GM19438 (cell line): ENCODE results near the gene ADH1A.
"Not testable (repeated sequence)": the region's sequence is repeated elsewhere in the genome, so short reads cannot be mapped to it uniquely, and the experiment has no call there.

Source experiments
- ATAC-seq: cut with Tn5 transposase; IDR thresholded peaks from one replicate; pipeline ENCODE4 v1.9.1; 2021; ENCODE audit warnings: low read depth; ENCODE audit not compliant: unreplicated experiment

The ADH1A gene

DNA sequence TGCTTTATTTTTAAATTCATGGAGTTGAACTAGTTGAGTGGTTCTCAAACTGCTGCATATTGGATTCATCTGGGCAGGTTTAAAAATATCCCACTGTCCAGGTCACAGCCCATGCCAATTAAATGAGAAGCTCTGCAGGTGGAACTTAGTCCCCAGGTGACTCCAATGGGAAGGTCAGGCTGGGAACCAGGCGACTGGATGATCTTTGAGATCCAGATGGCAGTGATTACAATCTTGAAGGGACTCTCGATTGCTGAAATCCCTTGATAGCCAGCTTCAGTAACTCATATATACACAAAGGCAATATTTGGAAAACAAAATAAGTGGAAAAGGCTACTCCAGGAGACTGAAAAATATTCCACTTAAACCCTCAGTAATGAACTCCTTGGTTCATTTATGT, 8.1 kb downstream of the ADH1A start:
- no peak for ATAC-seq

DNA sequence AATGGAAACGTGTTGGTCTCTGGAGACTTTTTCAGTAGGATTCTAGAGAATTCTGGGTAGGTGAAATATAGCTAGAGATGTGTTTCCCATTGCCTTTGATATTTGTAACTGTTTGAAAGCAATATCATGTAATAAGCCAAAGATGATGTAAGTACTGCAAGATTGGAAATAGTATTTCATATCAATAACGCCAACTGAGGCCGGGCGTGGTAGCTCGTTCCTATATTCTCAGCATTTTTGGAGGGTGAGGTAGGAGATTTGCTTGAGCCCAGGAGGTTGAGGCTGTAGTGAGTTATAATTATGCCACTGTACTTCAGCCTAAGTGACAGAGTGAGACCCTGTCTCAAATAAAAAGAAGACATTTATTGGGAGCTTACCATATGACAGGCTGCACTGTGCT, 9.5 kb downstream of the ADH1A start:
- ATAC-seq = no peak

DNA sequence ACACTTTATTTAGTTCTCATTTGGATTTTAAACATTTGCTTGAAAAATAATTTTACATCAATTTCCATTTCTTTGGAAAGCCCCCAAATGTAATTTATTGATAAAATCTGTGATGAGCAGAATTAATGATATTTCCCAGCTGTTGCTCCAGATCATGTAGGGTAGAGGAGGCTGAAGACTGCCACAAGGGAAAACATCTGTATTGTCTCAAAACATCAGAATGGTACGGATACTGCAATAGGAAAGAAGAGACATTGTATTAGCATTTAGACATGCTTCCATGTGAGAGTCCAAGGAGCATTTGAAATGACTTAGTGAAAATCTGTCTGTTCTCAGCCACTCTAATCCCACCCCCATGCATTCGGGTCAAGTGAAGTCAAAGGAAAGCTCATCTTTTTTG, 14.4 kb downstream of the ADH1A start:
- no peak for ATAC-seq

DNA sequence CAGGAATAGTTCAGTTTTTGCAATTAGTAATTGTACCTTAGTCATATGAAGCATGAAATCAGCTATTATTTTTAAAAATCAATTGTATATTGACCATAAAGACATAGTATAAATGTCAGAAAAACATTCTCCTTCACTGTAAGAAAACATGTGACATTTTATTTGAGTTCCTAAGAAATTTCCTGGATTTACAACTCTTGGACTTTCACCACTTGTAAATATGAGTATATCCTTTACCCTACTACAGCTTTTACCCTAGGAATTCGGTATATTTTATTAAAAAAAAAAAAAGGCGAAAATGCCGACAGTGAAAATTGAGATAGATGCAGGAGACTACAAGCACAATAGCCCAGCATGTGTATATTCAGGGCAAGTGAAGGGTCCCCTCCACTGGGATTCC, 14.9 kb downstream of the ADH1A start:
- ATAC-seq = no peak

DNA sequence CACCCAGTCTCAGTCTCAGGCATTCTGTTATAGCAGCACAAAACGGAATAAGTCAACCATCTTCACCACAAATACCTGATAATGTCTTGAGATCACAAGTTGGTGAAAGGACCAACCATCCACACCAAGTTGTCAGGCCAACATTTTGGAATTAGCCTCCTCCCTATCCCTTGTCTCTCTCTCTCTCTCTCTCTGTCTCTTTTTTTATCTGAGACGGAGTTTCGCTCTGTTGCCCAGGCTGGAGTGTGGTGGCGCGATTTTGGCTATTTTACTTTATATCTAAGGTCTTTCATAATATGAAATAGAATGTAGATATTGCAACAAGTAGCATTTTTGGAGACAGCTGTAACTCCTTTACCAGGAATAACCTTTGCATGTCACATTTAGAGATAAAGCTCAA, 15.7 kb downstream of the ADH1A start:
- ATAC-seq = no peak

DNA sequence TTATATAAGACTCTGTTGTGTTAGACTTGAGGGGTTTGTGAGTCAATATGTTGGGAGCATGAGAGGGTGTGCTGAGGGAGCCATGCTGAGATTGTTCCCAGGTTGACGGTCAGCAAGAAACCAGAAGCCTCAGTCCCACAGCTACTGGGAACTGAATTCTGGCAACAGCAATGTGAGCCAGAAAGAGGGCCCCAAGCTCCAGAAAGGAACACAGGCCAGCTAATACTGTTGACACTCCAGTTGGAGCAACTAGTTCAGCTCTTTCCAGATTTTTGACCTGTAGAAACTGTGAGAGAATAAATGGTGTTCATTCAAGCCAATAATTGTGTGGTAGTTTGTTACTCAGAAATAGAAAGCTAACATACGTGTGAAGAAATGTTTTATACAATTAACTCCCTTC, 17.1 kb downstream of the ADH1A start:
- no peak for ATAC-seq

DNA sequence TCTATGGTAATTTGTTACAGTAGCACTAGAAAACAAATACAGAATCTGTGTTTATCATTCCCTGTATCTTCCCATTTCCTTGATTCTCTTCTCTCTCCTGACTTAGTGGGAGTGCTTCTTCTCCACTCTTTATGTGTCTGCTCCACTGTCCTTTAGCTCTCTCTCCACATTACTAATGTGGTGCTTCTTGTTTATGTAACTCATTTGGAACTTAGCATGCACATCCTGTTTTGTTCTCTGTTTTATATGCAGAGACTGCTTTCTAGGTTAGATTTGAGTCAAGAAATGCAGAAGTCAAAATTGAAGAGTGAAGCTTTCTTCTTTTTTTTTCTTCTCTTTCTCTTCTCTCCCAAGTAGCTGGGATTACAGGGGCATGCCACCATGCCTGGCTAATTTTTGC, 25.9 kb downstream of the ADH1A start:
- no peak for ATAC-seq

GRCh38 chr4:99252746-99253145, 38.0 kb downstream of the ADH1A start:
- ATAC-seq = no peak

DNA sequence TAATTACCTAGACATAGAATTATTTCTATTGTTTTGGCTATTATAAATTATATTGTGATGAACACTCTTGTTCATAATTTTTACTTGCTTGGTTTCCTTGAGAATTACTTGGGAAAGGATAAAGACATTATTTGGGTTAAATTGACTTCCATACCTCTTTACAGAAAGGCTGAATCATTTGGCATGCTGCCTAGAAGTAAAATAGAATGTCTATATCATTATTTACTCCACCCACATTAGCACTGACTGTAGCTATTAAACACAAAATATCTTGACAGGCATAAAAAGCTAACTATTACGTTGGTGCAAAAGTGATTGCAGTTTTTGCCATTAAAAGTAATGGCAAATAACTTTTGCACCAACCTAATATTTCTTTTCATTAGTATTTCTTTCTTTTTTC, 42.1 kb downstream of the ADH1A start:
- no peak for ATAC-seq

- no peak for ATAC-seq
Measured at GRCh38 chr4:99235955-99236354, 54.8 kb downstream of the ADH1A start.

DNA sequence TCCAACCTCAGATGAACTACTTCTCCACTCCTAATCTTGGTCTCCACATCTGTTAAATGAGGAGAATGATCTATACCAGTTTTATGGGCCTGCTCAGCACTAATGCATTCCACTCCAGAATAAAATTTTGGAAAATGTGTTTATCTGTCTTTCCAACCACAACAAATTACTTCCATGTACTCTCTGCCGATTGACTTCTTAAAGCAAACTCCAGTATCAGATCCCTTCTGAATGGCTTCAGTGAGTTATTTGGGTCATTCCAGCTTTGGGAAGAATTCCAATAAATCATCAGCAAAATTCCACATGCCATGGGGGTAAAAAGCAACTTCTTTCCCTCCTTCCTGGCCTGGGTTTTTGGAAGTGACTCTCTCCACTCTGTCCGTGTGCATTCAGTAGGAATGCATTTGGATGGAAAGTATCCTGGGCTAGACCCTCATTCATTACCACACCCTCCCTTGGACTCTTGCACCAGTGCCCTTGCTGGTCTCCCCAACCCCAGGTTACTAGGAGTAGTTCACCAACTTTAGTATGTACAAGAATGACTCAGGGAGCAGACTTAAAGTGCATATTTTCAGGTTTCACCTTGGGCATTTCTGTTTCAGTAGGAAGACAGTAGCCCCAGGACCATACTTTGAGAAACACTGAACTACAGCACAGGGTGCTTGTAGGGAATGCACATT, 56.3 kb downstream of the ADH1A start:
- ATAC-seq = no peak

GRCh38 chr4:99233397-99233796, 57.4 kb downstream of the ADH1A start:
- ATAC-seq = not testable (repeated sequence)

DNA sequence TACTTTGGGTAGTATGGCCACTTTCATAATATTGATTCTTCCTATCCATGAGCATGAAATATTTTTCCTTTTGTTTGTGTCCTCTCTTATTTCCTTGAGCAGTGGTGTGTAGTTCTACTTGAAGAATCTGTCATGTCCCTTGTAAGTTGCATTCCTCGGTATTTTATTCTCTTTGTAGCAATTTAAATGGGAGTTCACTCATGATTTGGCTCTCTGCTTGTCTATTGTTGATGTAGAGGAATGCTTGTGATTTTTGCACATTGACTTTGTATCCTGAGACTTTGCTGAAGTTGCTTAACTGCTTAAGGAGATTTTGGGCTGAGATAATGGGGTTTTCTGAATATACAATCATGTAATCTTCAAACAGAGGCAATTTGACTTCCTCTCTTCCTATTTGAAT, 62.1 kb downstream of the ADH1A start:
- not testable (repeated sequence) for ATAC-seq

GRCh38 chr4:99227646-99228045, 63.1 kb downstream of the ADH1A start:
- ATAC-seq = not testable (repeated sequence)
